ENCODE data around the gene CERK.
"Not testable (repeated sequence)": the region's sequence is repeated elsewhere in the genome, so short reads cannot be mapped to it uniquely, and the experiment has no call there.

The CERK gene

GRCh38 chr22:46737976-46738646 lies at the start of gene CERK:
Gene CERK, minus strand, starts transcription at chr22:46738252. Its CDS starts 104 bp downstream, at chr22:46738148.
- DNase-seq: peak; percentile 19

- DNase-seq: no peak
Measured at GRCh38 chr22:46783721-46784120, 45.7 kb upstream of the CERK start.

- not testable (repeated sequence) for DNase-seq
Measured at GRCh38 chr22:46782200-46782599, 44.1 kb upstream of the CERK start.

- DNase-seq: no peak
Measured at GRCh38 chr22:46781291-46781690, 43.2 kb upstream of the CERK start.

GRCh38 chr22:46780453-46780852 lies 42.4 kb upstream of the CERK start:
- no peak for DNase-seq

GRCh38 chr22:46779651-46780050 lies 41.6 kb upstream of the CERK start:
- no peak for DNase-seq

- no peak for DNase-seq
Measured at GRCh38 chr22:46779023-46779422, 41.0 kb upstream of the CERK start.

GRCh38 chr22:46777609-46777970 lies 39.5 kb upstream of the CERK start:
- no peak for DNase-seq

GRCh38 chr22:46776876-46777608 lies 39.0 kb upstream of the CERK start:
- DNase-seq: no peak

- no peak for DNase-seq
Measured at GRCh38 chr22:46775850-46776826, 38.1 kb upstream of the CERK start.

GRCh38 chr22:46774980-46775849 lies 37.2 kb upstream of the CERK start:
- DNase-seq: no peak

GRCh38 chr22:46774253-46774979 lies 36.4 kb upstream of the CERK start:
- no peak for DNase-seq

GRCh38 chr22:46773076-46773475 lies 35.0 kb upstream of the CERK start:
- DNase-seq: no peak

- no peak for DNase-seq
Measured at GRCh38 chr22:46770726-46771125, 32.7 kb upstream of the CERK start.

GRCh38 chr22:46770151-46770641 lies 32.1 kb upstream of the CERK start:
- no peak for DNase-seq

GRCh38 chr22:46769706-46770105 lies 31.7 kb upstream of the CERK start:
- DNase-seq: no peak

GRCh38 chr22:46769191-46769675 lies 31.2 kb upstream of the CERK start:
- DNase-seq: no peak

- DNase-seq: no peak
Measured at GRCh38 chr22:46767249-46767985, 29.4 kb upstream of the CERK start.

- no peak for DNase-seq
Measured at GRCh38 chr22:46766611-46767010, 28.6 kb upstream of the CERK start.

- no peak for DNase-seq
Measured at GRCh38 chr22:46764779-46765485, 26.9 kb upstream of the CERK start.

All from NCI-H748 treated with DMSO at 0.1 percent for 48 hours (cell line).